Measurements from ENCODE around the gene PRR29.

GRCh38 chr17:63999680-64000531 lies 1.8 kb downstream of the PRR29 start:
- TF ChIP-seq POLR2A (IDR thresholded peaks at IDR 0.05), result no peak
- TF ChIP-seq, protein P1, sequence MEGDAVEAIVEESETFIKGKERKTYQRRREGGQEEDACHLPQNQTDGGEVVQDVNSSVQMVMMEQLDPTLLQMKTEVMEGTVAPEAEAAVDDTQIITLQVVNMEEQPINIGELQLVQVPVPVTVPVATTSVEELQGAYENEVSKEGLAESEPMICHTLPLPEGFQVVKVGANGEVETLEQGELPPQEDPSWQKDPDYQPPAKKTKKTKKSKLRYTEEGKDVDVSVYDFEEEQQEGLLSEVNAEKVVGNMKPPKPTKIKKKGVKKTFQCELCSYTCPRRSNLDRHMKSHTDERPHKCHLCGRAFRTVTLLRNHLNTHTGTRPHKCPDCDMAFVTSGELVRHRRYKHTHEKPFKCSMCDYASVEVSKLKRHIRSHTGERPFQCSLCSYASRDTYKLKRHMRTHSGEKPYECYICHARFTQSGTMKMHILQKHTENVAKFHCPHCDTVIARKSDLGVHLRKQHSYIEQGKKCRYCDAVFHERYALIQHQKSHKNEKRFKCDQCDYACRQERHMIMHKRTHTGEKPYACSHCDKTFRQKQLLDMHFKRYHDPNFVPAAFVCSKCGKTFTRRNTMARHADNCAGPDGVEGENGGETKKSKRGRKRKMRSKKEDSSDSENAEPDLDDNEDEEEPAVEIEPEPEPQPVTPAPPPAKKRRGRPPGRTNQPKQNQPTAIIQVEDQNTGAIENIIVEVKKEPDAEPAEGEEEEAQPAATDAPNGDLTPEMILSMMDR (IDR thresholded peaks at IDR 0.05), result no peak
- no peak for TF ChIP-seq EP300 (IDR thresholded peaks at IDR 0.05)
- no peak for TF ChIP-seq POLR2AphosphoS5 (IDR thresholded peaks at IDR 0.05)
